SW 1271 (cell line): ENCODE results near the gene POPDC3.
A peak's percentile ranks its signal among the peaks of the same experiment; 100 is the strongest.
"Not testable (repeated sequence)": the region's sequence is repeated elsewhere in the genome, so short reads cannot be mapped to it uniquely, and the experiment has no call there.

Experiments used
- DNase-seq, 2 experiments: peaks; one replicate each; lab custom pipeline; 2025; lab: John Stamatoyannopoulos, UW

POPDC3 gene, protein sequence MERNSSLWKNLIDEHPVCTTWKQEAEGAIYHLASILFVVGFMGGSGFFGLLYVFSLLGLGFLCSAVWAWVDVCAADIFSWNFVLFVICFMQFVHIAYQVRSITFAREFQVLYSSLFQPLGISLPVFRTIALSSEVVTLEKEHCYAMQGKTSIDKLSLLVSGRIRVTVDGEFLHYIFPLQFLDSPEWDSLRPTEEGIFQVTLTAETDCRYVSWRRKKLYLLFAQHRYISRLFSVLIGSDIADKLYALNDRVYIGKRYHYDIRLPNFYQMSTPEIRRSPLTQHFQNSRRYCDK

DNA sequence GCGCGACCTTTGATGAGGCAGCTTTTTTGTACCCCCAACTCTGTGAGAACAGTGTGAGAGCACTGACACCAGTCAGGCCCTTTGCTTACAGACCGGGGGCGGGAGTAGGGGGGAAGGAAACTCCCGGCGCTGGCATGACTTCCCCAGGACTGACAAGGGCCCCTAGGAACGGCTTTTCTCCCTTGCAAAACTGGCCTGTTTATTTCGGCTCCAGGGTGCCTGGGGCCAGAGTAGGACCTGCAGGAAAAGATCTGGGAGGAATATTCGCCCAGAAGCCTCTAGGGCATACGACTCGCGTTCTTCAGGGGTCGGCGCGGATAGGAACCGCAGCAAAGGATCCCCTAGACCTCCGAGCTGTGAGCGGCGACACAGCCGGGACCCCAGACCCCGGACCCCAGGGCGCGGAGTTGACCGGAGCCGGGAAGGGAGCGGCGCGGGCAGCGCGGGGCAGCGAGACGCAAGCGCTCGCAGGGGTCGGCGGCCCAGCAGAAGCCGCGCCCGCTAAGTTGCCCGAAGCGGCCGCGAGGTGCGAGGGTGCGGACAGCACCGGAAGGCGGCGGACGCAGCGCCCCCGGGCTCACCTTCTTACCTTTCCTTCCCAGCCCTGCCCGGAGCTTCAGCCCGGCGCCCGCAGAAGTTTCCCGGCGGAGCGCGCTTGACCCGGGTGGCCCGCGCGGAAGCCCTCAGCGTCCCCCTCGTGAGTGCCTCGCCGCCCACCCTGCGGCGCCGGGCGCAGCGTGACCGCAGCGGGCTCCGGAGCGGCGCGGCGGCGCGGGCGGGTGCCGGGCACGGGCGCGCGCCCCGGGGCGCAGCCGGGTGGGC, at the start of gene POPDC3:
POPDC3 (minus strand) TSS at position 771 of the 822 bp plus-strand sequence. CDS start 18,105 bp downstream, outside the sequence.
- DNase-seq = no peak

DNA sequence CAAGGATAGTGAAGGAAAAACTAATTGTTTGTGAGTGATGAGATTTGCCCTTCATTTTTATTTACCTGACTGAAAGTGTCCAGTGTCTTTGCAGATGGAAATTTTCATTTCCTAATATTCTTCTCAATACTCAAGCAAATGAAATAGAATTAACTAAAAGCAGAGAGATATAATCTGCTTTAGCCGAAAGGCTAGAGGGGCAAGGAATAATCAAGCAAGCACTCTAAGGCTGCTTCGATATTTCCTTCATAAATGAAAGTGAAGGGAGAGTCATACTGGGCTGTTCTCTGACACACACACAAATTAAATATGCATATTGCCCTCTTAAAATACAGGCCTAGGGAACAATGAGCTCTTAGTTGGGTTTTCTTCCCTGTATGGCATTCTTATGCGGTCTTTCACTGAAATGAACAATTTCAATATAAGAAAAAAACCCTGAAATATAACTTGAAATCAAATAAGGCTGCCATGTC, 47.5 kb upstream of the POPDC3 start:
- no peak for DNase-seq

DNA sequence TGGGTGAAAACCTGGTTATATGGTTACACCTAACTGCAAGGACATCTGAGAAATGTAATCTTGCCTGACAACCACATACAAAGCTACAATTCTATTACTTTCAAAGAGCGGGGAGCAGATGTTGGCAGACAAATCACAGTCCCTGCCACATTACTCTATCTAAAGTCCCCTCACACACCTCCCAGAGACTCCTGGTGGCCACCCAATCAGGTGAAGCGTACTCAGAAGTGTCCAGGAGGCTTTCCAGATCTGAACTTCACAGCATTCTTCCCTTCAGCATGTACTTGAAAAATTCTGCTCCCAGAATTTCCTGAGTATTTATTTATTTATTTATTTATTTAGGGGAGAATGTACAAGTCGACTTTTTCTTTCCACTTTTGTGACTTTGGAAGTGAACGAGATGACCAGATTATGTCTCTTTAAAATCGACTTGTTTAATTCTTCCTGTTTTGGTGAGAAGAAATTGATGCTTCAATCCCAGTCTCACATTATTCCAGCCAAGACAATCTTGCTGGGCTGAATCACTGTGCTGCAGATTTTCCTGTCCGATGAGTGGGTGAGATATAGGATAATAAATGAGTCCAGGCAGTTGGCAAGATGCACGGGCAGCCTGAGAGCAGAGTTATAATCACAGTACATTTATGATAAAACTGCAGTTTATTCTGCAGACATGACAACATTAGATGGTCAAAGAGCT, 46.9 kb upstream of the POPDC3 start:
- DNase-seq = no peak

DNA sequence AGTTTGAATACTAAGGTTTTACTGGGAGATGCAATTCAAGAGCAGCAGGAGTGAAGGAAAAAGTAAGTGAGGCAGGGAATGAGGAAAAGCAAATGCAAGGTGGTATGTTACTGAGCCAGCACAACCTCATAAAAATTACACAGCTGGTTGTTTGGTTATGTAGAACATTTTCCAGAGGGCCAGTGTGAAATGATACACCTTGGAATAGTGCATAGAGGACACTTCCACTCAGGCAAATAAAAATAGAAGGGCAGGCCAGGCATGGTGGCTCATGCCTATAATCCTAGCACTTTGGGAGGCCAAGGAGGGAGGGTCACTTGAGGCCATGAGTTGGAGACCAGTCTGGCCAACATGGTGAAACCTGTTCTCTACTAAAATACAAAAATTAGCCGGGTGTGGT, 43.4 kb upstream of the POPDC3 start:
- DNase-seq = no peak

DNA sequence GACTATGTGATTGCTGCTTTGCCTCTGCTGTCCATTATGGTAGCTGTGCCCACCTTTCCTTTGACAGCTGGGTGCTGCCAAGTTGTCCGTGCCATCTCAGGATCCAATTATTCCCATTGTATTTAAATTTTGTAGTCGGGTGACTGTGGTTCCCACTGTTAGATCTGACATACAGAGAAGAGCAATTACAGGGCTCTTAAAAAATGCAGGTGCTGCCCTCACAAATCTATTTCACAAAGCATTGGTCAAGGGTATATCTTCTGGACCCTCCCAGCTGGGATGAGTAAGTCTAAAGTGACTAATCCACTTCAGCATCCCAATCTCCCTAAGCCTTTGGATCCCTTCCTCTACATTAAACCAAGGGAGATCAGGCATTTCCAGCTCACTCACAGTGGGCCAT, 41.4 kb upstream of the POPDC3 start:
- not testable (repeated sequence) for DNase-seq

DNA sequence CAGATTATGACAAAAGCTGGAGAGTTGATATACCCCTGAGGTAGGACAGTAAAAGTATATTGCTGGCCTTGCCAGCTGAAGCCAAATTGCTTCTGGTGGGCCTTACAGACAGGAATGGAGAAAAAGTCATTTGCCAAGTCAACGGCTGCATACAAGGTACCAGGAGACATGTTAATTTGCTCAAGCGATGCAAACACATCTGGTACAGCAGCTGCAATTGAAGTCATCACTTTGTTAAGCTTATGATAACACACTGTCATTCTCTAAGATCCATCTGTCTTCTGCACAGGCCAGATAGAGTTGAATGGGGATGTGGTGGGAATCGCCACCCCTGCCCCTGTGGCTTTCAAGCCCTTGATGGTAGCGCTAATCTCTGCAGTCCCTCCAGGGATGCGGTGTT, 40.4 kb upstream of the POPDC3 start:
- DNase-seq = no peak

DNA sequence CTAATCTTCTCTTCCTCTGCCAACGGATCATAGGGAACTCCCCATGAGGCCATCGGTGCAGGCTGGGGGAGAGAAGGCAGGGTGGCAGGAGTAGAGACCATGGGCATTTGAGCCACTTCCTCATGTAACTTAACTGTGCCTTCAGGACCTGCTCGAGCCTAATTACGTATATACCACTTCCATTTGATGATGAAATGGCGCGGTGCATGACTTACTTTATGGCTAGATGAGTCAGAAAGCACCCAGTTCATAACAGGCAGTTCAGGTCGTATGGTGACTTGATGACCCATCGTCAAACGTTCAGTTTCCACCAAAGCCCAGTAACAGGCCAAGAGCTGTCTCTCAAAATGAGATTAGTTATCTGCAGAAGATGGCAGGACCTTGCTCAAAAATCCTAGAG, 39.4 kb upstream of the POPDC3 start:
- DNase-seq = not testable (repeated sequence)

DNA sequence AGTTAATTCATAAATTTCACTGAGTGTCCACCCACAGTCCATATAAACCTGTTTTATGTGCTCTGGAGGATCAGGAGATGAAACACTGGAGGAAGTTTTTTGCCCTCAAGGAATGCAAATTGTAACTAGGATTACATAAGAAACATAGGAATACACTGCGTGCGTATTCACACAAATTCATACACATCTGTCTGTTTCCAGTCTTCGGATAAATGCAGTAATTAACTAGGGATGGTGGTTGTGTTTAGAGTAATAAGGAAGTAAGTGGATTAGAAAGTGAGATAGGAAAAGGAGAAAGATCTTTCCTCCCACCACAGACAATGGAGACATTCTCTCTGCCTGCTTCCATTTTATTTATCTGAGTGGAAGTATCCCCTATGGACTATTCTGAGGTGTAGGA, 35.7 kb upstream of the POPDC3 start:
- DNase-seq = no peak

DNA sequence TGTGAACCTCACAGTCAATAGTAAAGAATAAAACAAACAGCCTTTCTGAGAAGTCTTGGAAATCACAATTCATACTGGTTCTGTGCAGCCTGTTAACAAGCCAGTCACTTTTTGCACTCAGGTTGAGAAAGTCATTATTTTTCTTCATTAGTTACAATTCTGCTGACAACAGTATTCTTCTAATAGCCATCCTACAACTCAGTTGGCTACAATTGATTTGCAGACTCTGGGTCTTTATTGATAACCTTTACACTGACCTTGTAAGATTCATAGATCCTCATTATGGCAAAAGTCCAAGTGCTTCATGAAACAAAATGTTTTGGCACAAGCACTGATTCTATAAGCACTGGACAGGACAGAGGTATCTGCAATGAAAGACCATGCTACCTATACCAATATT, 34.9 kb upstream of the POPDC3 start:
- no peak for DNase-seq

DNA sequence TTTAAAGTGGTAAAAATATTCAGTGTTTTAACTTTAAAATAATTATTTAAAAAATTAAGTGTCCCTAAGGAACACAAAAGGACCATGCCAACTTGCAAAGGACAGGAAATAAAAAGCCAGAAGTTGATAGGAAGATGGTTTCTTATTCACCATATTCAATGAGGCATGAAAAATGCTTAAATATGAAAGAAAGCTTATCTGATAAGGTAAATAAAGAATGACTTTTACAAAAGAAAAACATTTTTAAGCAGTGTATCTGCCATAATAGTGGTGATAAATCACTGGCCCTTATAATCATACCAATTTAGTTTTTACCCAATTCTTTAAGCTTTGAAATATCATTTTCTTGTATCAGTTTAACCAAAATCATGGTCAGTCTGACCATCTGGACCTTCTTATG, 33.5 kb upstream of the POPDC3 start:
- DNase-seq = no peak

DNA sequence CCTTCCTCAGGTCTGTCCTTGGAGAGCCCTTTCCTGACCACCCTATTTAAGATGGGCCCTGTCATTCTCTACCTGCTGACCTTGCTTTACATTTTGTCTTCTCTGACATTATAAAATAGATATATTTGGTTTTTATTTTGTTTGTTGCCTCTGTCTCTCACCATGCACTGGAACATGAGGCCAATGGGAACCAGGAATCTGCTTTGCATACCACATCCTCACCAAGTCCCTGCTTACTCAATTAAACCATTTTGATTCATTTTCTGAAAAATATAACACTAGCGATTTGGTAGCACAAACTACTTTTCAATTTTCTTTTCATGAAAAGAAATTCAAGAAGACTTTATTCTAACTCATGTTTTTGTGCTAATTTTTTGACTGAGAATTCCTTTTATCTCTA, 32.8 kb upstream of the POPDC3 start:
- DNase-seq = no peak

DNA sequence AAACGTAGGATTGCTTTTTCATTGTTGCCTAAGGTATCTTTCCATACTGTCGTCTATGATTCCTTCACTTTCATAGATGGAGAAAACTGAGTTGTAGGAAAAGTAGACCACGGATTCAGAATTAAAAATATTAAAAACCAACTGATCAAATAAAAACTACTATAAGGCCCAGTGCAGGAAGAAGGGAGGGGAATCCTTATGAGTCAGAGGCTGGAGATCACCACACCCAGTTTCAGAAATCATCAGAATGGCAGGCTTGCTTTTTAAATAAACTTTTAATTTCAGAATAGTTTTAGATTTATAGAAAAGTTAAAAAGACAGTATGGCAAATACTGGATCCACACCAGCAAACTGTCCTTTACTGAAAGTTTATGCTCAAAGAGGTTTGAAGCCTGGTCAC, 32.0 kb upstream of the POPDC3 start:
- no peak for DNase-seq

DNA sequence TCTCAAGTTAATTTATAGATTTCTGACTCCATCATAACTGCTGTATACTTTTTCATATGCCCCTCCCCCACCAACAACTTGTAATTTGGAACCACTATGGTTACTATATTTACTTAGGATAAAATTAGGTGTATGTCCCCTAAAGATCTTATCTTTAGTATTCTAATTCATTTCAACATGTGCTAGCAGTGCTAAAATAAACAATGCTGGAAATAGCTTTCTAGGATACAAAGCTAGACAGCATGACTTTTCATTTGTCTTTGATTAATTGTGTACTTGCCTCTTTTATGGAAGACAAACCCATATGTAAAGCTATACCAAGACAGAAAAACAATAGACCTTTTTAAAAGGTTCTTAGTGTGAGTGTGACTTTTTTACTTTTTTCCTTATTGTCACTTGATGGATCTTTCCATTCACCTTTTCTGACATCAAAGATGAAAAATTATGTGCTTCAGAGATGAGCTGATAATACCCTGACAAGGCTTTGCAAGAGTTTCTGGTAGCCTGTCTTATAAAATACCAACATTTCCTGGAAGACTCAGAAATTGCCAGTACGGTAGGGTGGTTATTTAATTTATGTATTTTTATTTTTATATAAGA, 31.2 kb upstream of the POPDC3 start:
- no peak for DNase-seq

DNA sequence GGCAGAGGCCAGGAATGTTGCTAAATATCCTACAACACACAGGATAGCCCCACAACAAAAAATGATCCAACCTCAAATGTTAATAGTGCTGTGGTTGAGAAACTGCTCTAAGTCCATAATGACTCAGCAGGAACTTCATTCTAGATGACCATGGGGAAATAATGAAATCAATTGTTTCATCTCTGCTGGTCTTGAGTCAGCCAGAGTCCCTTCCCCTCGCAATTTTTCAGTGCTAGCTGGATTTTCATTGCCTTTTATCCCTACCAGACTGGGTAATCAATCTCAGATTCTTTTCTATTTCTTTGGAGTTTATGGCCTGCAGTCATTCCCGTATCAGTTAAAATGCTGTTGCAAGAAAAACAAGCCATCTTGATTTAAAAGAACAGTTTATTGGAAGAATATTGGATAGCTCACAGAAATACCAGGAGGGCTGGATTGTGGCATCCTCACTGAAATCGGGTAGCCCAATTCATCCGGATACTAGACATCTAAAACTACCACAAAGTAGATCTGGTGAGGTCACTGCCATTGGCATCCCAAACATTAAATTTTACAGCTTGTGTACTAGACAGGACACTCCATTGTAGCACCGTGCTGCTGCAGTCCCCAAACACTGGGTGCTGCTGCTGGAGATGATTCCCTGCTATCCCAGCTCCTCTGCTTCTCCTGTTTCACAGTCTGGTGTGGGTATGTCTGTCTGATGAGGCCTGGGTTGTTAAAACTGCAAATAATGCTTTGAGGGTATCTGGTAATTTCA, 30.3 kb upstream of the POPDC3 start:
- no peak for DNase-seq

DNA sequence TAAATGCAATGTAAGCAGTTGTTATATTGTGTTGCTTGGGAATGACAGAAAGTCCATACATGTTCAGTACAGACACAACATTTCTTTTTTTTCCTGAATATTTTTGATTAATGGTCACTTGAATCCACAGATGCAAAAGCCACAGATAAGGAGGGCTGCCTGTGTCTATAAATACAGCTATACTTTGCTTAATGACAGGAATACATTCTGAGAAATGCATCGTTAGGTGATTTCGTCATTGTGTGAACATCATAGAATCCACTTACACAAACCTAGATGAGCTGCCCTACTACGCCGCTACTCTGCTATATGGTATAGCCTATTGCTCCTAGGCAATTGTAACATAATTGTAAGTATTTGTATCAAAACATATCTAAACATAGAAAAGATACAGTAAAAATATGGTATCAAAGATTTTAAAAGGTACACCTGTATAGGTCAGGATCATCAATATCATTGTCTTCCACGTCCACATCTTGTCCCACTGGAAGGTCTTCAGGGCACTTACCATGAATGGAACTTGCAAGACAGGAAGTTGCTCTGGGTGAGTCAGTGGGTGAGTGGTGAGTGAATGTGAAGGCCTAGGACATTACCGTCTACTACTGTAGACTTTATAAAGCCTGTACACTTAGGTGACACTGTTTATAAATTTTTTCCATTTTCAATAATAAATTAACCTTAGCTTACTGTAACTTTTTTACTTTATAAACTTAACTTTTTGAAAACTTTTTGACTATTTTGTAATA, 27.9 kb upstream of the POPDC3 start:
- peak in 1 of 2 experiments; percentile 7 for DNase-seq

DNA sequence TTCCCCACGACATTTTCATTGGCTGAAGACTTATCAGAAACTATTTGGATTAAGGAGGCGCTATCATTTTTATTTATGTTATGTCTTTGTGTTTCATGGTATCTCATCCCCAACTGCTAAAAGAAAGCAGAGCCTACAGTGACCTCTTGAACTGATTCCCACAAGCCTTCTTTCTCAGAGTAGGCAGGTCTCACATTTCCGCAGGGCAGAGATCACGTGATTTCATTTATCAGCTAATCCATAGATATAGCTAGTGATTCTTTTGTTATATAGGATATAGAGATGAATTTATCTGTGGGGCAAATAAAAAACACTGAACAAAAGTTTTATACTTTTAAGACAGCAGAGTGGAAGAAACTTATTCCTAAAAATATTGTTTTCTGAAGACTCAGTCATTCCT, 25.0 kb upstream of the POPDC3 start:
- no peak for DNase-seq

DNA sequence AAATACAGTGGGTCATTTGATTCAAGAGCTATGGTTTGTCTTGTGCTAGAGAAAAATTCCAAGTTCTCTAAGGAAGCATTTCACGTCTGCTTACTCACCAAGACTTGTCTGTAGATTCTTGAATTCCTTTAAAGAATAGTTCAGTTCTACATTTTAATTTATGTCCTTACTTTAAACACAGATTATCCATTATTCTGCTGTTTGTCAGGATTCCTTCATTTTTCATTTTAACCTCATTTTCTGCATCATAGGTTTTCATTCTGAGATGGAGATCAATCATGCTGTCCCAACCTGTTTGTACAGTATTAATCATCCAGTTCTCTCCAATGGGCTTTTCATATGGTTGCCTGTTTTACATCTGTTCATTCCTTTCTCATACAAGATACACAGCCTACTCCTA, 24.5 kb upstream of the POPDC3 start:
- no peak for DNase-seq

DNA sequence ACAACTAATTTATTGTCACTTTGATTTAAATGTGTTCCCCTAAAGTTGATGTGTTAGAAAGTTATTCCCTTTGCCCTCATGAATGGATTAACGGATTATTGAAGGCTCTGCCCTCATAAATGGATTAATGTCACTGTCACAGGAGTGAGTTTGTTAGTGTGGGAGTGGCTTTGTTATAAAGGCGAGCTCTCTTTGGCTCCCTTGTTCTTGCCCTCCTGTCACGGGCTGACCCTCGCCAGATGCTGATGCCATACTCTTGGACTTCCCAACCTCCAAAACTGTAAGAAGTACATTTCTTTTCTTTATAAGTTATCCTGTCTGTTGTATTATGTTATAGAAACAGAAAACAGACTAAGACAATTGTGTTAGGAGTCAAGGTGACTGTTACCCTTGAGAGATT, 22.7 kb upstream of the POPDC3 start:
- DNase-seq = no peak

DNA sequence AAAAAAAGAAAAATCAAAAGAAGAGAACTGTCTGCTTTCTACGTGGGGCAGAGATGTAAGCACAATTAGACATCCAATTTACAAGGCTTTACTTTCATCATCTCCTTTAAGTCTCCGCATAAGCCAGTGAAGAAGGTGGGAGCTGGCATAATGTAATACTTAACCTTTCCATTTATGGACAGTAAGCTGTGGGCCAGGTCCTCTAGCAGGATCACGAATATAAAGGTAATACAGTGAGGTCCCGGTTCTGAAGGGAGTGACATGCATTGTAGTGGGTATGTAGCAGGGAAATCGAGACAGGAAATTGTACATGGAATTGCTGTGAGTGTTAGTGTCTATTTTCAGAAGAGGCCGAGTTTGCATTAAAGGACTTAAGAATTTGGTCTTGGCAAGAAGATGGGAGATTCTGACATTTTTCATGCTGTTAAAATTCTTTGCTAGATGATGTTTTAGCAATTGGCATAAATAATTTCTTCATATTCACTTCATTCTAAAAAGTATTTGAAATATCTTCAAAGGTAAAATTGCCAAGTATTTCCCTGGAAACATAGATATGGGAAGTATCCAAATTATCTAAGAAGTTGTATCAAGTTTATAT, 20.4 kb upstream of the POPDC3 start:
- no peak for DNase-seq

DNA sequence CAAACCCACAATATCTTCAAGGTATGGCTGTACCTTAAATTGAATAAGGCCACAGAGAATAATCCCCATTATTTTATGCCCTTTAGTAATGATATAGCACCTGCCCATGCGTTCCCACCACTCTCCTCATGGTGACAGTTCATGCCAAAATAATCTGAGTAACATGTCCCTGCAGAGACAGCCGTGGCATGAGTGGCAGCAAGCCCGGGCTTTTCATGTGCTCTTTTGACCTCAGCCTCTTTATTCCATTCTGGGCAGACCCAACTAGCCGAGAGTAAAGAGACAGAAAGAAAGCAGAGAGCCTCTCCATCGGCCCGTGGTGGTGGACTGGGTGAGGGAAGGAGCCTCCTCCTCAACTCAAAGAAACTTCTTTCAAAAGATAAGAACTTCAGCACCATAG, 19.9 kb upstream of the POPDC3 start:
- DNase-seq = no peak

DNA sequence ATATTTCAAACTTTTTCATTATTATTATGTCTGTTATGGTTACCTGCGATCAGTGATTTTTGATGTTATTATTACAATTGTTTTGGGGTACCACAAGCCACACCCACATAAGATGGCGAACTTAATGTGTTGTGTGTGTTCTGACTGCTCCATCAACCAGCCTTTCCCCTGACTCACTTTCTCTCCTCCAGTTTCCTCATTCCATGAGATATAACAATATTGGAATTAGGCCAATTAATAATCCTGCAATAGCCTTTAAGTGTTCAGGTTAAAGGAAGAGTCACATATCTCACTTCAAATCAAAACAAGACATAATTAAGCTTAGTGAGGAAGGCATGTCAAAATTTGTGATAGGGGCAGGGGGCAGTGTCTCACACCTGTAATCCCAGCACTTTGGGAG, 16.3 kb upstream of the POPDC3 start:
- no peak for DNase-seq
